Activated T-cell treated with anti-CD3 and anti-CD28 coated beads for 24 hours (primary cell): Measurements from ENCODE around the gene PMM2.

Experiments
- DNase-seq: peaks from one replicate; pipeline ENCODE4 v3.0.0-alpha.2; 2020; ENCODE audit warnings: low read depth

Gene PMM2

GRCh38 chr16:8887952-8888560, 90.4 kb downstream of the PMM2 start:
- DNase-seq: no peak

DNA sequence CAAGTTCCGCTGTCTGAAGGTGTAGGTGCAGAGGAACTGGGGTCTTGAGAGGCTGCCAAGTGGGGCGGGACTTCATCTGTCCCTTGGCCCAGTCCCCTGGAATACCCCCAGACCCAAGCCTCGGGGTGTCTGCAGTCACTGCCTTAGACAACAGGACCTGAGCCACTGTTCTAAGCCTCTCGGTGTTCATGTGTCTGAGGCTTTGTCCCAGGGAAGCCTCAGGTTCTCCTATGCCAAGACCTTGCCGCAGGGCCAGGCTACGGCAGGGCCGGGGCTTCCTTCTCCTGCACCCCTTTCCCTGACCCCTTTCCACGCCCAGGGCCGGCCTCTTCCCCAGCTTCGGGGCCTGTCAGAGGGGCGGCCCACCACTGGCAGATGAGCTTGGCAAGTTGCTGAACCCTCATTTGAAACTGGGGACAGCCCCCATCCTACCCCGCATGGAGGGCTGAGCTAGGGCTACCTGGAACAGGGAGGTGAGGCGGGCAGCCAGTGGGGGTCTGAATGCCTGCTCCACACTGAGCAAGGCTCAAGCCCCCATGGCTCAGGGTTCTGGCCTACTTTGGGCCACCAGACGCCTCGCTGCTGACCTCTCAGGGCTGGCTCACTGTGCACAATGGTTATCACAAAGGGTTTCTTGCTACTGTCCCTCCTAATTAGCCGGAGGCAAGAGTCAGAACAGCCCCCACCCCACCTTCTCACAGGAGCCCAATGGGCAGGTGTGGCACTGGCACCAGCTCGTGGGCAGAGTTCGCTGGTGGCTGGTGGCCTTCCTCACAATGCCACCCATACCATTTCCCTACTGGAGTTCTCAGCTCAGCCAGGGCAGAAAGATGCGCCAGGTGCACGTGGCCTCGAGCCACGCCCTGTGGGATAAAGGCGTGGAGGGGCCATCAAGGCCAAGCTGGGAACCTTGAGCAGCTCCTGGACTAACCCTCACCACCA, 91.6 kb downstream of the PMM2 start:
- no peak for DNase-seq

GRCh38 chr16:8889893-8890548, 92.4 kb downstream of the PMM2 start:
- no peak for DNase-seq

- DNase-seq: no peak
Observed at GRCh38 chr16:8890549-8890921, 92.9 kb downstream of the PMM2 start.

- DNase-seq: no peak
Observed at GRCh38 chr16:8892101-8892575, 94.5 kb downstream of the PMM2 start.

- no peak for DNase-seq
Observed at GRCh38 chr16:8893426-8893825, 95.8 kb downstream of the PMM2 start.

DNA sequence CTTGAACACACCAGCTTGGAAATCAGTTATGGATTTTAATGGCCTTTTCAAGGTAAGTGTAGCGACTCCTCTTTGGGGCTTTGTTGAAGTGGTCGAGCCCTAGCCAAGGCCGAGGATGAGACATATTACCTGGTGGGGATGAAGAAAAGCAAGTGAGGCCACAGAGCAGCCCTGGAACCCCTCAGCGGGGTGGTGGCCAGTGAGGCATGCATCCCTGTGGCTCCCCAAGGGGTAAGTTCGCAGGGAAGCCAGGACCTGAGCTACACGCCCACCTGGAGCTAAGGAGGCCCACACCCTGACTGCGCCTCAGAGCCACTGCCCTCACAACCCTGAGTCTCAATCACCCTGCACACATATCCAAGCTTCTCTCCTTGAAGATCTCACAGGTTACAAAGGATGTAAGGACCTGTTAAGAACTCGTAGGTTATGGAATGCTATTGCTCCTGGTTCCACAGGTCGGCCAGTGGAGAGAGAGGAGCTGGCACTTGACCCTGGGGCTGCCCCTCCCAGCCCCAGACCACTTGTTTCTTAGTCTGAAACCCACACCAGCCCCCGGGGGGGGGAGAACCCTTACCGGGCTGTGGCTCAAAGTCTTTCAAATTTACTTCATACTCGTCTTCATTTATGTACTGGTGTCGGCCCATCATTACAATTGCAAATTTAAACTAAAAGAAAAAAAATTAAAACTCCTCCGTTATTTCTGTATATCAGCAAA, 96.5 kb downstream of the PMM2 start:
- no peak for DNase-seq

GRCh38 chr16:8894736-8895334, 97.2 kb downstream of the PMM2 start:
- DNase-seq: no peak

GRCh38 chr16:8898660-8899318, 101.2 kb downstream of the PMM2 start:
- DNase-seq: no peak
